SK-N-SH (cell line): ENCODE measurements around the gene SPATA20. TPM values are rescaled to one million over a fixed set of nuclear protein-coding genes. Genes with fewer than 3 reads are reported as not detected.

Experiments used
- CTCF ChIA-PET: fragments of 300-600, 350-600 bp; formaldehyde crosslinking; extraction: SDS; loops from one replicate; lab custom pipeline; 2021; lab: Yijun Ruan, JAX
- POLR2A ChIA-PET: fragments of 350-600 bp; sonication (Branson Sonifier 250); formaldehyde crosslinking; extraction: SDS; loops from one replicate; lab custom pipeline; 2020; ENCODE audit warnings: antibody characterized with exemption, inconsistent platforms; lab: Yijun Ruan, JAX
- DNase-seq: peaks from one replicate; pipeline ENCODE4 v3.0.0; 2012
- H2AFZ ChIP-seq: fragments of 200-600 bp; sonication (generic); 2 replicates; pipeline ENCODE4 v1.8.1; 2016; ENCODE audit warnings: antibody characterized with exemption, mild to moderate bottlenecking, low read depth
- H3F3A ChIP-seq: fragments of 200-600 bp; sonication (generic); replicated peaks from 2 replicates; pipeline ENCODE3; 2016; ENCODE audit warnings: antibody characterized with exemption, mild to moderate bottlenecking; ENCODE audit not compliant: insufficient read depth
- H3K27ac ChIP-seq, 2 experiments: fragments of 200-500 bp in 1 of 2; fragments of 200-600 bp in 1 of 2; sonication (Bioruptor generic) in 1 of 2; sonication (generic), shearing (Covaris generic) in 1 of 2; 2 replicates each; pipeline versions ENCODE4 v1.5.1 to v1.6.1; 2014 to 2016; ENCODE audit warnings: low read depth in 2 of 2, inconsistent platforms in 1 of 2, low read length in 1 of 2, mild to moderate bottlenecking in 1 of 2, mixed read lengths in 1 of 2
- H3K27me3 ChIP-seq: fragments of 200-600 bp; sonication (generic), shearing (Covaris generic); 2 replicates; pipeline ENCODE4 v1.6.1; 2016; ENCODE audit warnings: mixed run types; ENCODE audit not compliant: insufficient read depth
- H3K36me3 ChIP-seq, 2 experiments: fragments of 200-500 bp in 1 of 2; fragments of 200-600 bp in 1 of 2; sonication (Bioruptor generic) in 1 of 2; sonication (generic) in 1 of 2; replicated peaks in 1 of 2; 2 replicates each; pipeline versions ENCODE3 to v1.5.1; 2014 to 2016; ENCODE audit warnings: low read length in 1 of 2, mild to moderate bottlenecking in 1 of 2; ENCODE audit not compliant: insufficient read depth in 2 of 2, control insufficient read depth in 1 of 2
- H3K4me1 ChIP-seq, 2 experiments: fragments of 200-500 bp in 1 of 2; fragments of 200-600 bp in 1 of 2; sonication (Bioruptor generic) in 1 of 2; sonication (generic), shearing (Covaris generic) in 1 of 2; 2 replicates each; pipeline versions ENCODE4 v1.5.1 to v1.6.1; 2014 to 2016; ENCODE audit warnings: low read depth in 1 of 2, low read length in 1 of 2, mixed run types in 1 of 2; ENCODE audit not compliant: insufficient read depth in 2 of 2, control insufficient read depth in 1 of 2
- H3K4me2 ChIP-seq: fragments of 200-600 bp; sonication (generic), shearing (Covaris generic); 2 replicates; pipeline ENCODE4 v1.6.1; 2017; ENCODE audit warnings: mixed run types
- H3K4me3 ChIP-seq, 2 experiments: fragments of 200-500 bp in 1 of 2; fragments of 200-600 bp in 1 of 2; sonication (Bioruptor generic) in 1 of 2; sonication (generic), shearing (Covaris generic) in 1 of 2; 2 replicates each; pipeline versions ENCODE4 v1.5.1 to v1.8.1; 2014 to 2016; ENCODE audit warnings: low read depth in 2 of 2, inconsistent platforms in 1 of 2, low read length in 1 of 2, mild to moderate bottlenecking in 1 of 2, mixed read lengths in 1 of 2, moderate library complexity in 1 of 2
- H3K79me2 ChIP-seq: fragments of 200-600 bp; sonication (generic); 2 replicates; pipeline ENCODE4 v1.8.1; 2017; ENCODE audit warnings: mild to moderate bottlenecking; ENCODE audit not compliant: insufficient read depth
- H3K9ac ChIP-seq: fragments of 200-600 bp; sonication (generic); 2 replicates; pipeline ENCODE4 v1.6.1; 2017; ENCODE audit warnings: mixed run types
- H3K9me2 ChIP-seq: fragments of 200-600 bp; sonication (generic); 2 replicates; pipeline ENCODE4 v1.6.1; 2017; ENCODE audit warnings: mixed run types
- H3K9me3 ChIP-seq: fragments of 200-600 bp; sonication (generic); 2 replicates; pipeline ENCODE4 v1.6.1; 2017; ENCODE audit warnings: mixed run types, mild to moderate bottlenecking, moderate library complexity
- H4K20me1 ChIP-seq: fragments of 200-600 bp; sonication (generic); 2 replicates; pipeline ENCODE4 v1.6.1; 2017; ENCODE audit warnings: mild to moderate bottlenecking, mixed run types; ENCODE audit not compliant: insufficient read depth
- CHD2 ChIP-seq: fragments of 150-350 bp; IDR thresholded peaks from 2 replicates; pipeline ENCODE4 v1.6.1; 2018; ENCODE audit warnings: low read length; ENCODE audit not compliant: partially characterized antibody
- ELF1 ChIP-seq: IDR thresholded peaks from 2 replicates; pipeline ENCODE4 v1.4.0; 2012
- EP300 ChIP-seq, 2 experiments: IDR thresholded peaks; 2 replicates each; pipeline versions ENCODE4 v1.4.0 to v1.6.1; 2012; ENCODE audit warnings: borderline replicate concordance in 1 of 2, low read depth in 1 of 2, low read length in 1 of 2
- GABPA ChIP-seq: IDR thresholded peaks from 2 replicates; pipeline ENCODE4 v1.4.0; 2012; ENCODE audit warnings: low read depth, mild to moderate bottlenecking
- IRF3 ChIP-seq: fragments of 150-350 bp; IDR thresholded peaks from 2 replicates; pipeline ENCODE4 v1.6.1; 2016; ENCODE audit warnings: mild to moderate bottlenecking, low read depth, low read length
- MAX ChIP-seq: IDR thresholded peaks from 2 replicates; pipeline ENCODE4 v1.4.0; 2012; ENCODE audit warnings: low read depth
- MEF2A ChIP-seq: IDR thresholded peaks from 2 replicates; pipeline ENCODE4 v1.4.0; 2012; ENCODE audit warnings: low read depth, borderline replicate concordance
- MXI1 ChIP-seq: IDR thresholded peaks from 2 replicates; pipeline ENCODE4 v1.6.1; 2012; ENCODE audit warnings: mild to moderate bottlenecking, low read depth, low read length, improper control_type of control experiment
- PBX3 ChIP-seq: IDR thresholded peaks from 2 replicates; pipeline ENCODE4; 2012
- POLR2AphosphoS5 ChIP-seq: IDR thresholded peaks from 2 replicates; pipeline ENCODE4 v1.6.1; 2012; ENCODE audit warnings: low read depth, low read length
- RAD21 ChIP-seq: IDR thresholded peaks from 2 replicates; pipeline ENCODE4 v1.6.1; 2012; ENCODE audit warnings: mild to moderate bottlenecking, low read length
- RFX5 ChIP-seq: IDR thresholded peaks from 2 replicates; pipeline ENCODE4 v1.6.1; 2012; ENCODE audit warnings: mild to moderate bottlenecking, improper control_type of control experiment, low read length
- SMC3 ChIP-seq: IDR thresholded peaks from 2 replicates; pipeline ENCODE4 v1.6.1; 2012; ENCODE audit warnings: low read depth, low read length, improper control_type of control experiment
- ZBTB33 ChIP-seq: IDR thresholded peaks from 2 replicates; pipeline ENCODE4 v1.4.0; 2012; ENCODE audit warnings: low read depth, borderline replicate concordance
- WGBS: methylation state at CpG from one replicate; pipeline ENCODE4 v1.1.6; 2017; ENCODE audit warnings: low lambda C conversion rate; 5-methylcytosine and 5-hydroxymethylcytosine counted together
- polyA plus RNA-seq, 3 experiments: library from polyadenylated mRNA; depleted of rRNA; stranded (reverse); fragments of >200 nt; gene quantifications; 2 replicates each; pipeline ENCODE4 v1.2.3, GENCODE V29; 2012

The SPATA20 gene
- polyA plus RNA-seq, 1 of the 3 experiments (the other 2 are of a cell fraction): 92.0 TPM

GRCh38 chr17:50544516-50544915 lies 2.5 kb upstream of the SPATA20 start:
- Histone ChIP-seq H3K4me3 (no peak overlapping the region), H3K4me2 (no peak overlapping the region), H3K4me1 (peaks cover 12 to 33% of the 10 kb centered on the region in 2 experiments; a peak in 3 of 4 replicates), H3F3A (peaks cover 6% of the 10 kb centered on the region), H4K20me1 (no peaks in the 10 kb centered on the region), H3K79me2 (peaks cover 20% of the 10 kb centered on the region), H3K9me2 (no peaks in the 10 kb centered on the region), H3K27me3 (no peaks in the 10 kb centered on the region), H3K27ac (no peak overlapping the region), H2AFZ (no peak overlapping the region), H3K9ac (no peak overlapping the region), H3K9me3 (no peaks in the 10 kb centered on the region), H3K36me3 (peaks cover 3 to 5% of the 10 kb centered on the region in 2 experiments)
- DNase-seq: no peak
- CTCF ChIA-PET: interaction anchor here (0.9 to 24.2 kb wide), 6 partner anchors 13 to 147 kb away, joined by 3 to 1212 read pairs (median 34); partner anchors contain the start of gene RSAD1
- TF ChIP-seq RFX5 (no peak), CHD2 (no peak), SMC3 (no peak), IRF3 (no peak), MXI1 (no peak), MEF2A (no peak), POLR2AphosphoS5 (no peak)
- 88% methylated on average over 7 of the region's 7 CpGs for WGBS
- POLR2A ChIA-PET: no interaction called here

GRCh38 chr17:50545311-50545710 lies 1.7 kb upstream of the SPATA20 start:
- Histone ChIP-seq H4K20me1 (no peaks in the 10 kb centered on the region), H3K4me3 (no peak overlapping the region), H3K9ac (no peak overlapping the region), H3K9me3 (no peaks in the 10 kb centered on the region), H3K36me3 (peaks cover 5 to 11% of the 10 kb centered on the region in 2 experiments), H3K27me3 (no peaks in the 10 kb centered on the region), H3K27ac (no peak overlapping the region), H3K4me1 (peaks cover 12 to 33% of the 10 kb centered on the region in 2 experiments; a peak in 3 of 4 replicates), H3F3A (peaks cover 6% of the 10 kb centered on the region), H3K4me2 (no peak overlapping the region), H3K9me2 (no peaks in the 10 kb centered on the region), H2AFZ (no peak overlapping the region), H3K79me2 (peaks cover 20% of the 10 kb centered on the region)
- DNase-seq: no peak
- POLR2A ChIA-PET: no interaction called here
- 64% methylated on average over 8 of the region's 8 CpGs for WGBS
- TF ChIP-seq GABPA (no peak), RAD21 (no peak), PBX3 (no peak), ELF1 (no peak), ZBTB33 (no peak), EP300 (IDR thresholded peaks at IDR 0.05; ENCODE audit: borderline replicate concordance in 1 of 2, low read depth in 1 of 2, low read length in 1 of 2) (no peak), MAX (no peak)
- CTCF ChIA-PET: interaction anchor here (0.9 to 24.2 kb wide), 5 partner anchors 44 to 238 kb away, joined by 3 to 1212 read pairs (median 4); no protein-coding TSS in a partner anchor
